OCI-LY1 (cell line): Measurements from ENCODE around the gene PWP2.

Experiments used
- CTCF ChIP-seq: fragments of 200-600 bp; sonication (generic), shearing (Covaris generic); IDR thresholded peaks from 2 replicates; pipeline ENCODE4 v1.5.1; 2017; ENCODE audit warnings: mild to moderate bottlenecking, antibody characterized with exemption, low read length, moderate library complexity, mixed read lengths
- EZH2 ChIP-seq: fragments of 200-600 bp; sonication (generic), shearing (Covaris generic); IDR thresholded peaks from 2 replicates; pipeline ENCODE4 v1.8.0; 2017; ENCODE audit warnings: borderline replicate concordance, mixed run types, mild to moderate bottlenecking, antibody characterized with exemption, low read length, moderate library complexity, mixed read lengths

- TF ChIP-seq CTCF, result no peak
- no peak for TF ChIP-seq EZH2
Measured at GRCh38 chr21:44082648-44083440, 24.4 kb upstream of the PWP2 start.
